ENCODE results near the gene SLC28A1.

- TF ChIP-seq, protein P1, sequence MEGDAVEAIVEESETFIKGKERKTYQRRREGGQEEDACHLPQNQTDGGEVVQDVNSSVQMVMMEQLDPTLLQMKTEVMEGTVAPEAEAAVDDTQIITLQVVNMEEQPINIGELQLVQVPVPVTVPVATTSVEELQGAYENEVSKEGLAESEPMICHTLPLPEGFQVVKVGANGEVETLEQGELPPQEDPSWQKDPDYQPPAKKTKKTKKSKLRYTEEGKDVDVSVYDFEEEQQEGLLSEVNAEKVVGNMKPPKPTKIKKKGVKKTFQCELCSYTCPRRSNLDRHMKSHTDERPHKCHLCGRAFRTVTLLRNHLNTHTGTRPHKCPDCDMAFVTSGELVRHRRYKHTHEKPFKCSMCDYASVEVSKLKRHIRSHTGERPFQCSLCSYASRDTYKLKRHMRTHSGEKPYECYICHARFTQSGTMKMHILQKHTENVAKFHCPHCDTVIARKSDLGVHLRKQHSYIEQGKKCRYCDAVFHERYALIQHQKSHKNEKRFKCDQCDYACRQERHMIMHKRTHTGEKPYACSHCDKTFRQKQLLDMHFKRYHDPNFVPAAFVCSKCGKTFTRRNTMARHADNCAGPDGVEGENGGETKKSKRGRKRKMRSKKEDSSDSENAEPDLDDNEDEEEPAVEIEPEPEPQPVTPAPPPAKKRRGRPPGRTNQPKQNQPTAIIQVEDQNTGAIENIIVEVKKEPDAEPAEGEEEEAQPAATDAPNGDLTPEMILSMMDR (IDR thresholded peaks at IDR 0.05): no peak
- TF ChIP-seq EZH2 (IDR thresholded peaks at IDR 0.05; ENCODE audit: borderline replicate concordance, insufficient read depth, low read depth, low read length, poor library complexity, severe bottlenecking): no peak
Measured at GRCh38 chr15:84992157-84992944, 107.9 kb downstream of the SLC28A1 start.

Data from B cell (primary cell).